ENCODE results near the gene TRMT61A.

DNA sequence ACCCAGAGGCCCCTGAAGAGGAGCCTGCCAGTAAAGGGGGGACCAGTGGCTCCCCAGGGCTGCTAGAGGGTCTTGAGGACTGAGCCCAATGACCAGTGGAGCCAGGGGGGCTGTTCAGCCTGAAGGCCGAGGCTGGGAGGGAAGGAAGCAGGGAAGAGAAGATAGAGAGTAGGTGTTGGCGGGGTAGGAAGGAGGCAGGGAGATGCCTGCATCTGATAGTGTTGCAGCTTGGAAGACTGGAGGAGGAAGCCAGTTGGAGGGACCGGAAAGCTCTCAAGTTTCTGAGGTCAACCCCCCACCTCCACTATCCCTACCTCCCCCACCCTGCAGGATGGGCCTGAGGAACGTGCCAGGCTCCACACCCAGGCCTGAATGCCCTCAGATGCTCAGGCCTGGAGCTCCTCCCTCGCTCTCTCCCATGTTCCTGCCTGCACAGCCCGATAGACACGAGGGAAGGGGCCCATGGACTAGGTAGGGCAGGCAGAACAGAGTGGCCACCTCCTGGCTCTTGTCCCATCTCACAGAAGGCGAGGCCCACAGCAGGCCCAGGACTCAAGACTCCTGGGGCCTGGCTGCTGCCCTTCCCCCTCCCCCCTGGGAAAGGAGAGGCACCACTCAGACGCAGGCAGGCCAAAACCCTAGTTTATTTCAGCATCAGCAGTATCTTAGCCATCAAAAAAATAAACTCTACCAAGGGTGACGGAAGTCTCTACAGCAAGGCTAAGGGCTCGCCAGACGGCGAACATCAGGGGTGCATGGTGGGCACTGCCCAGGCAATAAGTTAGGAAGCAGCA, 9.8 kb upstream of the TRMT61A start:
- TF ChIP-seq, protein P1, sequence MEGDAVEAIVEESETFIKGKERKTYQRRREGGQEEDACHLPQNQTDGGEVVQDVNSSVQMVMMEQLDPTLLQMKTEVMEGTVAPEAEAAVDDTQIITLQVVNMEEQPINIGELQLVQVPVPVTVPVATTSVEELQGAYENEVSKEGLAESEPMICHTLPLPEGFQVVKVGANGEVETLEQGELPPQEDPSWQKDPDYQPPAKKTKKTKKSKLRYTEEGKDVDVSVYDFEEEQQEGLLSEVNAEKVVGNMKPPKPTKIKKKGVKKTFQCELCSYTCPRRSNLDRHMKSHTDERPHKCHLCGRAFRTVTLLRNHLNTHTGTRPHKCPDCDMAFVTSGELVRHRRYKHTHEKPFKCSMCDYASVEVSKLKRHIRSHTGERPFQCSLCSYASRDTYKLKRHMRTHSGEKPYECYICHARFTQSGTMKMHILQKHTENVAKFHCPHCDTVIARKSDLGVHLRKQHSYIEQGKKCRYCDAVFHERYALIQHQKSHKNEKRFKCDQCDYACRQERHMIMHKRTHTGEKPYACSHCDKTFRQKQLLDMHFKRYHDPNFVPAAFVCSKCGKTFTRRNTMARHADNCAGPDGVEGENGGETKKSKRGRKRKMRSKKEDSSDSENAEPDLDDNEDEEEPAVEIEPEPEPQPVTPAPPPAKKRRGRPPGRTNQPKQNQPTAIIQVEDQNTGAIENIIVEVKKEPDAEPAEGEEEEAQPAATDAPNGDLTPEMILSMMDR (IDR thresholded peaks at IDR 0.05; ENCODE audit: insufficient read depth, low read length, poor library complexity, severe bottlenecking) = no peak
- no peak for TF ChIP-seq EZH2phosphoT487 (conservative IDR thresholded peaks at IDR 0.05; ENCODE audit: low read length)

Data from SU-DHL-6 (cell line).